Measurements from ENCODE around the gene ATP13A4. TPM values are rescaled to one million over a fixed set of nuclear protein-coding genes. Genes with fewer than 3 reads are reported as not detected.

The ATP13A4 gene
- total RNA-seq, 1 donor, result not detected

DNA sequence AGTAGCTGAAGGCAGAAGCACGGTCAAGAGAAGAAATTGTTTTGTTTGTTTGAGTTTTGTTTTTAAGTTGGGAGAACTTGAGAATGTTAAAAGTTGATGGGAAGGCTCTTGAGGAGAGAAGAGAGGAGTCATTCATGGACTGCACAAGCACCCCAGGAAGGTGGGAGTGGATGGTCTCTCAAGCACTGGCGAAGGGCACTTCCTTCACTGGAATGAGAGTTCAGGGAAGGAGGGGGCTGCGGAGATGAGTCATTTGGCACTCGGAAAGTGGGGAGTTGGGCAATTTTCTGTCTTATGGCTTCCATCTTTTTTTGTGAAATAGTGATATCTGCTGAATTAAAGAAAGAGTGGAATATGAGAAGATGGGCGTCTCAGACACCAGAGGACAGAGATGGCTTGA lies 66.0 kb downstream of the ATP13A4 start:
- H3K4me2 ChIP-seq (ENCODE audit: insufficient read depth, low read length), result no peak overlapping the region
- TF ChIP-seq CTCF (IDR thresholded peaks at IDR 0.05; ENCODE audit: extremely low read depth, low read depth, low read length), result no peak
- no peaks in the 10 kb centered on the region for H4K20me1 ChIP-seq (ENCODE audit: insufficient read depth, low read length)
- H2AFZ ChIP-seq (ENCODE audit: low read length), result no peak overlapping the region
- no peaks in the 10 kb centered on the region for H3K9me3 ChIP-seq (ENCODE audit: low read depth, low read length)
- no peak overlapping the region for H3K27ac ChIP-seq (ENCODE audit: low read depth, low read length)
- no peaks in the 10 kb centered on the region for H3K4me1 ChIP-seq (ENCODE audit: insufficient read depth, low read length)
- H3K27me3 ChIP-seq (ENCODE audit: insufficient read depth, low read length), result no peaks in the 10 kb centered on the region
- DNase-seq (ENCODE audit: insufficient read length, low spot score, missing footprints), result no peak
- no peaks in the 10 kb centered on the region for H3K36me3 ChIP-seq (ENCODE audit: insufficient read depth, low read length)
- H3K4me3 ChIP-seq (ENCODE audit: insufficient read depth, low read length), result no peak overlapping the region
- H3K79me2 ChIP-seq (ENCODE audit: insufficient read depth, low read length), result no peaks in the 10 kb centered on the region

DNA sequence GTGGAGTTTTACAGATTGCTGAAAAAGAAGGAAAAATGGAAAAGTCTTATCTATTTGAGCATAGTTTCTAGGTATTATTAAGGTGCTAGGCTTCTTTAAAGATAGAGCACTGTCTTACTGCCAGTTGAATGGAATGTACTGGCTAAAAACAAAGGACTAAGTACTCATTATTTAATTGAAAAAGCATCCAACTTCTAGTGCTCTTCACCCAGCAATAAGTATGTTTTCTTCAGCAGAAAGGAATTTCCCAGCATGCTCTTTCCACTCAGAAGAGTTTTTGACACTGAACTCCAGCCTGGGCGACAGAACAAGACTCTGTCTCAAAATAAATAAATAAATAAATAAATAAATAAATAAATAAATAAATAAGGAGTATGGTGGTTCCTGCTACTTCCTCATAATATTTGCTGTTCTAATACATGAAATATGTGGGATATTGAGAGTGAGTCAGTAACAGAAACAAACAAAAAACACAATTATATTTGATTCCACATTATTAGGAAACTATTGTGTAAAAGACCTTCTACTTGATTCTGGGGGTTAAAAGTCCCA lies 70.6 kb downstream of the ATP13A4 start:
- H3K4me1 ChIP-seq (ENCODE audit: insufficient read depth, low read length), result no peaks in the 10 kb centered on the region
- no peaks in the 10 kb centered on the region for H3K79me2 ChIP-seq (ENCODE audit: insufficient read depth, low read length)
- H3K4me2 ChIP-seq (ENCODE audit: insufficient read depth, low read length), result no peak overlapping the region
- H3K27me3 ChIP-seq (ENCODE audit: insufficient read depth, low read length), result no peaks in the 10 kb centered on the region
- DNase-seq (ENCODE audit: insufficient read length, low spot score, missing footprints), result no peak
- no peak for TF ChIP-seq CTCF (IDR thresholded peaks at IDR 0.05; ENCODE audit: extremely low read depth, low read depth, low read length)
- no peaks in the 10 kb centered on the region for H3K9me3 ChIP-seq (ENCODE audit: low read depth, low read length)
- H4K20me1 ChIP-seq (ENCODE audit: insufficient read depth, low read length), result no peaks in the 10 kb centered on the region
- H3K36me3 ChIP-seq (ENCODE audit: insufficient read depth, low read length), result no peaks in the 10 kb centered on the region
- H2AFZ ChIP-seq (ENCODE audit: low read length), result no peak overlapping the region
- no peak overlapping the region for H3K27ac ChIP-seq (ENCODE audit: low read depth, low read length)
- H3K4me3 ChIP-seq (ENCODE audit: insufficient read depth, low read length), result no peak overlapping the region

DNA sequence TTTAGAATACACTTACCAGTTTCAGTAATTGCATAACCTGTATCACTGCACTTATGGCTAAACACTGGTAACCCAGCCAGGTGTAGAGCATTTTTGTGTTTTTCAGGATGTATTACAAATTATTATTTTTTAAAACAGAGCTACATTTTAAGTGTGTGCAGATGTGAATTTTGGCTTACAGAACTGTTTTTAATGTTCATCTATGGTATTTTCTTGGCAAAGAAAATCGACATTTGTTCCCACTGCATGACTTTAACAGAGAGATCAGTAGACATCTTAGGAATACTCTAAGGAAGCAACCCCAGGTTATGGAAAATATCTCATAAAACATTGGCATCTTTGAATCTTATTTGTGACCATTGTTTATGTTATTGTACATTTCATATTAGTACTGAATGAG lies 73.3 kb downstream of the ATP13A4 start:
- no peak overlapping the region for H3K27ac ChIP-seq (ENCODE audit: low read depth, low read length)
- DNase-seq (ENCODE audit: insufficient read length, low spot score, missing footprints), result no peak
- no peaks in the 10 kb centered on the region for H3K36me3 ChIP-seq (ENCODE audit: insufficient read depth, low read length)
- H3K9me3 ChIP-seq (ENCODE audit: low read depth, low read length), result no peaks in the 10 kb centered on the region
- no peak overlapping the region for H3K4me2 ChIP-seq (ENCODE audit: insufficient read depth, low read length)
- no peak overlapping the region for H2AFZ ChIP-seq (ENCODE audit: low read length)
- no peaks in the 10 kb centered on the region for H3K4me1 ChIP-seq (ENCODE audit: insufficient read depth, low read length)
- TF ChIP-seq CTCF (IDR thresholded peaks at IDR 0.05; ENCODE audit: extremely low read depth, low read depth, low read length), result no peak
- no peaks in the 10 kb centered on the region for H4K20me1 ChIP-seq (ENCODE audit: insufficient read depth, low read length)
- H3K27me3 ChIP-seq (ENCODE audit: insufficient read depth, low read length), result no peaks in the 10 kb centered on the region
- no peaks in the 10 kb centered on the region for H3K79me2 ChIP-seq (ENCODE audit: insufficient read depth, low read length)
- H3K4me3 ChIP-seq (ENCODE audit: insufficient read depth, low read length), result no peak overlapping the region

DNA sequence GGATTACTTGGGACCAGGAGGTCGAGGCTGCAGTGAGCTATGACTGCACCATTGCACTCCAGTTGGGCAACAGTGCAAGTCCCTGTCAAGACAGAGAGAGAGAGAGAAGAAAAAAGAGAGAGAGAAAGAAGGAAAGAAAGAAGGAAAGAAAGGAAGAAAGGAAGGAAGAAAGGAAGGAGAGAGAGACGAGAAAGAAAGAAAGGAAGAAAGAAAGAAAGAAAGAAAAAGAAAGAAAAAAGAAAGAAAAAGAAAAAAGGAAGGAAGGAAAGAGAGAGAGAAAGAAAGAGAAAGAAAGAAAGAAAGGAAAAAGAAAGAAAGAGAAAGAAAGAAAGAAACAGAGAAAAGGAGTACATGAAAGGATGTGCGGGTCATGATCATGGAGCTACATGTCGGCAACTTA lies 80.2 kb downstream of the ATP13A4 start:
- H2AFZ ChIP-seq (ENCODE audit: low read length), result no peak overlapping the region
- no peak for TF ChIP-seq CTCF (IDR thresholded peaks at IDR 0.05; ENCODE audit: extremely low read depth, low read depth, low read length)
- H3K4me3 ChIP-seq (ENCODE audit: insufficient read depth, low read length), result no peak overlapping the region
- no peak for DNase-seq (ENCODE audit: insufficient read length, low spot score, missing footprints)
- H3K27ac ChIP-seq (ENCODE audit: low read depth, low read length), result no peak overlapping the region
- H3K36me3 ChIP-seq (ENCODE audit: insufficient read depth, low read length), result no peaks in the 10 kb centered on the region
- no peak overlapping the region for H3K4me2 ChIP-seq (ENCODE audit: insufficient read depth, low read length)
- H3K9me3 ChIP-seq (ENCODE audit: low read depth, low read length), result no peaks in the 10 kb centered on the region
- no peaks in the 10 kb centered on the region for H4K20me1 ChIP-seq (ENCODE audit: insufficient read depth, low read length)
- H3K27me3 ChIP-seq (ENCODE audit: insufficient read depth, low read length), result no peaks in the 10 kb centered on the region
- H3K79me2 ChIP-seq (ENCODE audit: insufficient read depth, low read length), result no peaks in the 10 kb centered on the region
- H3K4me1 ChIP-seq (ENCODE audit: insufficient read depth, low read length), result no peaks in the 10 kb centered on the region

Data from osteoblast (primary cell).